MM.1S (cell line): ENCODE measurements around the gene AKAP3.

Experiments
- EZH2 ChIP-seq: fragments of 300-600 bp; sonication (generic); optimal IDR thresholded peaks from 2 replicates; pipeline ENCODE3; 2017; ENCODE audit warnings: low read depth, mild to moderate bottlenecking, antibody characterized with exemption, low read length, mixed read lengths
- EZH2phosphoT487 ChIP-seq: fragments of 300-600 bp; sonication (generic); IDR thresholded peaks from 2 replicates; pipeline ENCODE4 v1.6.1; 2018; ENCODE audit warnings: antibody characterized with exemption, low read length
- TF ChIP-seq, protein P1 (sequence below): fragments of 300-600 bp; sonication (generic); IDR thresholded peaks from 2 replicates; pipeline ENCODE4 v1.5.1; 2016; ENCODE audit warnings: antibody characterized with exemption, low read length, mixed read lengths

DNA sequence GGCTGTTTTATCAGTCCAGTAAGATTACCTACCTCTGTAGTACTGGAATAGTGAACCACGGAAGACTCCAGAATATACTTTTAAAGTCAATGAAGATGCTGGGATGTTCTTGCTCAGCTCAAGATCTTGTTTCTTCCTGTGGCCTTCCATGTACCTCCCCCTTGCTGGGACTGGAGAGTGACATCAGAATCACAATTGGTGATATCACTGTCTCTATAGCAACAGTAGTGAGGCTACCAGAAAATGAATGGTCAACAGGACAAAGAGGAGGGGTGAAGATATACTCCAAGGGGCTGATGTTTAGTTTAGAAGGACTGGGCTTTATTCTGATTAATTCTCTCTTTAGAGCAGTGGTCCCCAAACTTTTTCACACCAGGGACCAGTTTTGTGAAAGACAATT, 3.8 kb downstream of the AKAP3 start:
- TF ChIP-seq EZH2 (no peak), EZH2phosphoT487 (no peak)
- TF ChIP-seq, protein P1, sequence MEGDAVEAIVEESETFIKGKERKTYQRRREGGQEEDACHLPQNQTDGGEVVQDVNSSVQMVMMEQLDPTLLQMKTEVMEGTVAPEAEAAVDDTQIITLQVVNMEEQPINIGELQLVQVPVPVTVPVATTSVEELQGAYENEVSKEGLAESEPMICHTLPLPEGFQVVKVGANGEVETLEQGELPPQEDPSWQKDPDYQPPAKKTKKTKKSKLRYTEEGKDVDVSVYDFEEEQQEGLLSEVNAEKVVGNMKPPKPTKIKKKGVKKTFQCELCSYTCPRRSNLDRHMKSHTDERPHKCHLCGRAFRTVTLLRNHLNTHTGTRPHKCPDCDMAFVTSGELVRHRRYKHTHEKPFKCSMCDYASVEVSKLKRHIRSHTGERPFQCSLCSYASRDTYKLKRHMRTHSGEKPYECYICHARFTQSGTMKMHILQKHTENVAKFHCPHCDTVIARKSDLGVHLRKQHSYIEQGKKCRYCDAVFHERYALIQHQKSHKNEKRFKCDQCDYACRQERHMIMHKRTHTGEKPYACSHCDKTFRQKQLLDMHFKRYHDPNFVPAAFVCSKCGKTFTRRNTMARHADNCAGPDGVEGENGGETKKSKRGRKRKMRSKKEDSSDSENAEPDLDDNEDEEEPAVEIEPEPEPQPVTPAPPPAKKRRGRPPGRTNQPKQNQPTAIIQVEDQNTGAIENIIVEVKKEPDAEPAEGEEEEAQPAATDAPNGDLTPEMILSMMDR = no peak
